ENCODE results near the gene MSH3.

Gene MSH3

GRCh38 chr5:80747922-80748321 lies 93.5 kb downstream of the MSH3 start:
- DNase-seq (ENCODE audit: extremely low spot score, insufficient read length, low read depth) = no peak
- peak; percentile 29 for FAIRE-seq

DNA sequence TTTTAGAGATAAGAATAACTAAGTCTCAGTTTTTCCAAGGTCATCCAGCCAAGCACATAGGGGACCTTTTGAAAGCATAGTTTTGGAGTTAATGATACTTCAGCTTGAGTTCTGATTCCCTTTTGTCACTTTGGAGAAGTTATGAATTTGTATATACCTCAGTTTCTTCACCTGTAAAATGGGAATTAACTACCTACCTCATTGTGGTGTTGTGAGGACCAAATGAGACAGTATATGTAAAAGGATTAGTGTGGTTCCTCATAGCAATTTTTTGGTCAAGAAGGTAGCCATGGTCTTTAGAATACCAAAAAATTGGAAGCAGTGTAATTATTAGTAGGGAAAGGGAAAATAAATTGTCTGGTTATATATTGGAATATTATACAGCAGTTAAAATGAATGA lies 98.0 kb downstream of the MSH3 start:
- FAIRE-seq = no peak

DNA sequence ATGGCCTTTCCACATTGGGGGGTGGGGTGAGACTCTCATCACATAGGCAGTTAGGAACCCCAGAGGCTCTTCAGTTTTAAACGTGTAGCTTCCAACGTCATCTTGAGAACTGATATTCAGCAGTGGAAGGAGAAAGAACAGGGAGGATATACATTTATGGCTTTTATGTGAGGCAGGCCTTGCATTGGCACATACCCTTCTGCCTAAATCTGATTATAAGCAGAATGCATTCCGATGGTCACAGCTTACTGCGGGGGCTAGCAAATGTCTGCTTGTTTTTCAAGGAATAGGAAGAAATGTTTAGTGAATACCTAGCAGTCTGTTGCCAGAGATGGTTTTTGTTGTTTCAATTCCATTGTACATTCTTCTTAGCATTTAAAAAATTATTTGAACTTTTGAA lies 99.3 kb downstream of the MSH3 start:
- no peak for DNase-seq (ENCODE audit: extremely low spot score, insufficient read length, low read depth)
- FAIRE-seq = no peak

More for the DNA sequence above, 98.0 kb downstream of the MSH3 start:
- no peak for DNase-seq (ENCODE audit: extremely low spot score, insufficient read length, low read depth)

- DNase-seq (ENCODE audit: extremely low spot score, insufficient read length, low read depth) = no peak
- FAIRE-seq = peak; percentile 75
Observed at GRCh38 chr5:80754900-80755299, 100.4 kb downstream of the MSH3 start.

DNA sequence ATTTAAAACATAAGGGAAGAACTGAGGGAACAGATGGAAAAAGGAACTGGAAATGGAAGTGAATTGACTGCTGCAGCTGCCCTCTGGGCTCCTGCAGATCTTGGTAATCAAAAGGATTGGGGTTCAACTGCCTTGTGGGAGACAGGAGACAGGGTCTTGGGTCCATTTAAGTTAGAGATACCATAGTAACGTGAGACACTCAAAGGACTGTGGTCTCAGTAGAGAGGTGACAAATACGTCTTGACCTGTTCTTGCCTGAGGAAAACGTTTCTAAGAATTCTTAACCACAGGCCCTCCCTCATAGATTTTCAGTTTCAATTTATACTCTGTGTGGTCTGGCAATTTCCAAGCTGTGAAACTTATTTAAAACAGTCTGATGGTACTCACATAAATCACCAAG lies 101.2 kb downstream of the MSH3 start:
- DNase-seq (ENCODE audit: extremely low spot score, insufficient read length, low read depth) = peak; percentile 17
- peak; percentile 96 for FAIRE-seq

GRCh38 chr5:80756292-80756691 lies 101.8 kb downstream of the MSH3 start:
- no peak for DNase-seq (ENCODE audit: extremely low spot score, insufficient read length, low read depth)
- no peak for FAIRE-seq

- FAIRE-seq (peak; percentile 50), DNase-seq (ENCODE audit: extremely low spot score, insufficient read length, low read depth) (no peak)
Observed at GRCh38 chr5:80757290-80757689, 102.8 kb downstream of the MSH3 start.

- DNase-seq (ENCODE audit: extremely low spot score, insufficient read length, low read depth) (no peak), FAIRE-seq (no peak)
Observed at GRCh38 chr5:80759866-80760577, 105.6 kb downstream of the MSH3 start.

GRCh38 chr5:80760680-80761079 lies 106.2 kb downstream of the MSH3 start:
- DNase-seq (ENCODE audit: extremely low spot score, insufficient read length, low read depth) (no peak), FAIRE-seq (no peak)

DNA sequence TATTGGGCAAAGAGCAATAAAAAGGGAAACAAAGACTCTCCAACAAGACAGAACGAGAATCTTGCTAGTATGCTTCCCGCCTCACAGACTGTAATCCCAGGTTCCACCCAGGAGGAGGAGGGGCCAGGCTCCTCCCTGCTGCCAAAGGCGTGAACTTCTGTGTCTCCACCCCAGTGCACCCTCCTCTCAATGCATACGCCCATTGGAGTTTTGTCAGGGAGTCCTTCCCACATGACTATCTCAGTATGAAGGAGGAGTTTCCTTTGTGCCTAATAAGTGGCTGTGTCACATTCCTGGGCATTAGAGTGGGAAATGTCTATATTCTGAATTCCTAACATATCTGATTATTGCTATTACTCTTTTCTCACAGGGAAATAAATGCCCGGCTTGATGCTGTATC lies 106.7 kb downstream of the MSH3 start:
- DNase-seq (ENCODE audit: extremely low spot score, insufficient read length, low read depth) (no peak), FAIRE-seq (no peak)

GRCh38 chr5:80761966-80762365 lies 107.5 kb downstream of the MSH3 start:
- no peak for FAIRE-seq
- no peak for DNase-seq (ENCODE audit: extremely low spot score, insufficient read length, low read depth)

DNA sequence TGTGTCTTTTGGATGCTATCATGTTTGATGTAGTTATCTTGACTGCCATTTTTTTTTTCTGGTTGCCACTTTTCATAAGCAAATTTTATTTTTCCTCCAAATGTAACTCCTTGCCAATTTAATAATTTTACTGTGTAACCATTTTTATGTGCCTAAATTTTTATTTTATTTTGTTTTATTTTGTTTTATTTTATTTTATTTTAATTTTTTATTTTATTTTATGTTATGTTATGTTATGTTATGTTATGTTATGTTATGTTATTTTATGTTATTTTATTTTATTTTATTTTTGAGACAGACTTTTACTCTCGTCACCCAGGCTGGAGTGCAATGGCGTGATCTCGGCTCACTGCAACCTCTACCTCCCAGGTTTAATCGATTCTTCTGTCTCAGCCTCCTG lies 108.1 kb downstream of the MSH3 start:
- FAIRE-seq = no peak
- DNase-seq (ENCODE audit: extremely low spot score, insufficient read length, low read depth) = no peak

GRCh38 chr5:80763211-80763610 lies 108.8 kb downstream of the MSH3 start:
- FAIRE-seq (no peak), DNase-seq (ENCODE audit: extremely low spot score, insufficient read length, low read depth) (no peak)

DNA sequence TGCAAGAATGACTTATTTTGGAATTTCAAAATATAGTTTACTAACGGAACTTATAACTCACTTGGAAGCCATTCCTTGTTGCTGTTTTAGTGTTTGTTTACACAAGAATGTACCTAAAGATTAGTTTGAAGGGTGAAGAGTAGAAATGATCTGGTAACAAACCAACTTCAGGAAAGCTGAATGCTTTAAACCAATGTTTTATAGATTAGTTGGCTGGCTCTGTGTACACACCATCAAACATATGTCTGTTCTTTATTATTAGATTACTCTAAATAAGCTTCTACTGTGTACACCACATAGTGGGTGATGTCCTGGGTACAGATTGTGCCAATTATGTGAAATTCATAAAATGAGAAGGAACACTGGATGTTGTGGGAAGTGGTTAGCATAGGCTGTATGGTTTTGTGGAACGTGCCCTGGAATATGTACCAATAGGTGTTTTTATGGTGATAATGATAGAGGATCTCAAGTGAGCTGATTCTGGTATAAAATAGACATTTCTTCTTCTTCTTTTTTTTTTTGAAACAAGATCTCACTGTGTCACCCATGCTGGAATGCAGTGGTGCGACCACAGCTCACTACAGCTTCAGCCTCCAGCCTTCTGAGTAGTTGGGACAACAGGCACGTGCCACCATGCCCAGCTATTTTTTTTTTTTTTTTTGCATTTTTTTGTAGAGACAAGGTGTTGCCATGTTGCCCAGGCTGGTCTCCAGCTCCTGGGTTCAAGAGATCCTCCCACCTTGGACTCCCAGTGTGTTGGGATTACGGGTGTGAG lies 109.6 kb downstream of the MSH3 start:
- FAIRE-seq (no peak), DNase-seq (ENCODE audit: extremely low spot score, insufficient read length, low read depth) (no peak)

DNA sequence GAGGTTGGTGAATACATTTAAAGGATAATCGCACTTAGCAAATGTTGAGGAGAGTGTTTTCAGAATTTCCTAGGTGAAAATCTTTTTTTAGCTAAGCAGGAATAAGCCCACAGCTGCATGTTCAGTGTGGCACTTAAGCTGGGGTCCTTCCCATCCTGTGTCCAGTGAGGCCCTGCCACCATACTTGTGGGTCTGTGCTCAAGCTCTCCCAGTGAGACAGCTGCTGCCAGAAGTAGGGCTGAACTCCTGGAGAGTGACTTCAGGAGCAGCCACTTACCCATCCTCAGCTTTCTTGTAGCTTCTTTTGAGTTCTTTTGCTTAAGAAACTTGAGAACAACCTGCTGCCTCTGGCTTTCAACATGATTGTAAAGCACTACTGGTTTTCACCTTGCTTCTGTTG lies 110.3 kb downstream of the MSH3 start:
- FAIRE-seq = no peak
- DNase-seq (ENCODE audit: extremely low spot score, insufficient read length, low read depth) = no peak

GRCh38 chr5:80777347-80778287 lies 123.2 kb downstream of the MSH3 start:
- FAIRE-seq (no peak), DNase-seq (ENCODE audit: extremely low spot score, insufficient read length, low read depth) (no peak)

DNA sequence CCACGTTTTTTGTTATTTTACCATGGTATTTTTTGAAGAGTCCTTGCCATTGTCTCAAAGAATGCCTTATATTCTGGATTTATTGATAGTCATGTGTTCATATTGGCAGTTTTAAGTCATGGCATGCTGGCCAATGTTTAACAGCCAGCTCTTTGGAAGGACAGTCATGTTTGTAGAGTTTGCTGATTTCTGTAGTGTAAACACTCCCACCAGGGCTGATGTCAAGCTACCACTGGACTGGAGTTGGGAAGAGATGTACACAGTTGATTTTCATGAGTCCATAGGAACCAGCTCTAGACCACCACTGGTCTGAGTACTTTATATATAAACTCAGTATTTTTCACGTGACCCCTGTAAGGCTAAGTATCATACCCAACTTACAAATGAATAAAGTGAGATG lies 125.6 kb downstream of the MSH3 start:
- DNase-seq (ENCODE audit: extremely low spot score, insufficient read length, low read depth) (no peak), FAIRE-seq (no peak)

DNA sequence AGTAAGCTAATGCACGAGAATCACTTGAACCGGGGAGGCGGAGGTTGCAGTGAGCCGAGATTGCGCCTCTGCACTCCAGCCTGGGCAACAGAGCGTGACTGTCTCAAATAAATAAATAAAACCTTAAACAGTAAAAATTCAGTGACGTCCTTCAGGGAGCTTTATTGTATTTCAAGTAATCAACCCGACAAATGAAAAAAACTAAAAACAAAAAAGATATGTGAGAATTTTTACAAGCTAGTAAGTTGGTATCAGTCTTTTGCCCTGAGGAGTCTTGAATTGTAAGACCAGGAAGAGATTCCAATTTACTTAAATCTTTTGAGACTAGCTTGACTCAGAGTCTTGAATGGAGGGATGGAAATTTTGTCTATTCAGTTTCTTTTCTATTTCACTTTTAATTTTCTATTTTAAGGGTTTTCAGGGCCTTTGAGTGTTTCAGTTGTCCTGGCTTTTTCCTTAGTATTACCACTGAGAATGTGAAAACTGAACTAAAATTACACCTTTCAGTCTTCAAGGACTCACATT lies 126.4 kb downstream of the MSH3 start:
- FAIRE-seq (no peak), DNase-seq (ENCODE audit: extremely low spot score, insufficient read length, low read depth) (no peak)

GRCh38 chr5:80781356-80781755 lies 126.9 kb downstream of the MSH3 start:
- DNase-seq (ENCODE audit: extremely low spot score, insufficient read length, low read depth) (no peak), FAIRE-seq (no peak)

- FAIRE-seq (no peak), DNase-seq (ENCODE audit: extremely low spot score, insufficient read length, low read depth) (no peak)
Observed at GRCh38 chr5:80782626-80783025, 128.2 kb downstream of the MSH3 start.
